Stimulated activated CD4-positive, alpha-beta T cell treated with anti-CD3 and anti-CD28 coated beads, Interleukin-12 subunit alpha, Interleukin-12 subunit beta, amount 100 ng/mL, for 4 hours (primary cell): Measurements from ENCODE around the gene ABHD16A.

Experiments
- DNase-seq: peaks from one replicate; pipeline ENCODE4 v3.0.0-alpha.2; 2020

The ABHD16A gene

GRCh38 chr6:31660381-31661261, 42.5 kb downstream of the ABHD16A start, which contains the start of gene C6orf47:
C6orf47 (minus strand) TSS chr6:31660778; CDS start chr6:31659947, 831 bp downstream.
- peak; percentile 73 for DNase-seq

GRCh38 chr6:31659649-31660380, 43.3 kb downstream of the ABHD16A start:
- DNase-seq = no peak

- DNase-seq = no peak
These were observed 44.0 kb downstream of the ABHD16A start for GRCh38 chr6:31658983-31659648.

GRCh38 chr6:31658158-31658688, 44.9 kb downstream of the ABHD16A start:
- DNase-seq = no peak

GRCh38 chr6:31657406-31658157, 45.5 kb downstream of the ABHD16A start:
- DNase-seq = no peak

GRCh38 chr6:31655349-31656237, 47.5 kb downstream of the ABHD16A start, which contains the start of gene APOM:
APOM (plus strand) TSS chr6:31655894; CDS start chr6:31655967, 73 bp downstream.
- no peak for DNase-seq

GRCh38 chr6:31654574-31655348, 48.4 kb downstream of the ABHD16A start:
- no peak for DNase-seq

- DNase-seq = peak; percentile 78
These were observed 50.0 kb downstream of the ABHD16A start for GRCh38 chr6:31652925-31653724.

GRCh38 chr6:31651602-31652191, 51.4 kb downstream of the ABHD16A start:
- DNase-seq = no peak

GRCh38 chr6:31645325-31645724, 57.8 kb downstream of the ABHD16A start:
- DNase-seq = no peak

- DNase-seq = no peak
These were observed 59.2 kb downstream of the ABHD16A start for GRCh38 chr6:31643818-31644454.

- DNase-seq = no peak
These were observed 60.1 kb downstream of the ABHD16A start for GRCh38 chr6:31642798-31643570.

- DNase-seq = no peak
These were observed 61.8 kb downstream of the ABHD16A start for GRCh38 chr6:31641370-31641769.

GRCh38 chr6:31640612-31641011, 62.5 kb downstream of the ABHD16A start:
- DNase-seq = no peak

GRCh38 chr6:31639449-31639861, 63.7 kb downstream of the ABHD16A start:
- no peak for DNase-seq

- DNase-seq = no peak
These were observed 64.1 kb downstream of the ABHD16A start for GRCh38 chr6:31639043-31639442.
